GM12872 (cell line): ENCODE data around the gene NNT.

Experiments used
- TF ChIP-seq, protein P1 (sequence below): IDR thresholded peaks from 3 replicates; pipeline ENCODE4 v1.5.1; 2011; ENCODE audit warnings: low read depth, mild to moderate bottlenecking, low read length, moderate library complexity; ENCODE audit not compliant: insufficient read depth

NNT gene

DNA sequence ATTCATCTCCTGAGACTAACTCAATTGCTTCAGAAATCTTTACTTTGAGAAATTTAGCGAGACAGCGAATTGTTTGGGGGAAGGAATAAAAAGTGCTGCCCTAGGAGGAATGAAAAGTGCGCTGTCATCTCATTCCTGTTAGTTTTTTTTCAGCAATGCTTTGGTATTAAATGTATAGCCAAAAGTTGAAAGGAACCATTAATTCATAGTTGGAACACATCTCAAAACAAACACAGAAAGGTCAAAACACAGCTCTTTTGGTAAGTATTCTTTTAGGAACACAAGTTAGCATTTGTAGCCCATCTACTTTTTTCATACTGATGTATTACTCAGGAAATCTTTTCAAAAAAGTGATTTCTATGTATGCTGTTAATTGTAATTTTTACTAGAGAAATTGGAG lies 109.1 kb downstream of the NNT start:
- TF ChIP-seq, protein P1, sequence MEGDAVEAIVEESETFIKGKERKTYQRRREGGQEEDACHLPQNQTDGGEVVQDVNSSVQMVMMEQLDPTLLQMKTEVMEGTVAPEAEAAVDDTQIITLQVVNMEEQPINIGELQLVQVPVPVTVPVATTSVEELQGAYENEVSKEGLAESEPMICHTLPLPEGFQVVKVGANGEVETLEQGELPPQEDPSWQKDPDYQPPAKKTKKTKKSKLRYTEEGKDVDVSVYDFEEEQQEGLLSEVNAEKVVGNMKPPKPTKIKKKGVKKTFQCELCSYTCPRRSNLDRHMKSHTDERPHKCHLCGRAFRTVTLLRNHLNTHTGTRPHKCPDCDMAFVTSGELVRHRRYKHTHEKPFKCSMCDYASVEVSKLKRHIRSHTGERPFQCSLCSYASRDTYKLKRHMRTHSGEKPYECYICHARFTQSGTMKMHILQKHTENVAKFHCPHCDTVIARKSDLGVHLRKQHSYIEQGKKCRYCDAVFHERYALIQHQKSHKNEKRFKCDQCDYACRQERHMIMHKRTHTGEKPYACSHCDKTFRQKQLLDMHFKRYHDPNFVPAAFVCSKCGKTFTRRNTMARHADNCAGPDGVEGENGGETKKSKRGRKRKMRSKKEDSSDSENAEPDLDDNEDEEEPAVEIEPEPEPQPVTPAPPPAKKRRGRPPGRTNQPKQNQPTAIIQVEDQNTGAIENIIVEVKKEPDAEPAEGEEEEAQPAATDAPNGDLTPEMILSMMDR: no peak

DNA sequence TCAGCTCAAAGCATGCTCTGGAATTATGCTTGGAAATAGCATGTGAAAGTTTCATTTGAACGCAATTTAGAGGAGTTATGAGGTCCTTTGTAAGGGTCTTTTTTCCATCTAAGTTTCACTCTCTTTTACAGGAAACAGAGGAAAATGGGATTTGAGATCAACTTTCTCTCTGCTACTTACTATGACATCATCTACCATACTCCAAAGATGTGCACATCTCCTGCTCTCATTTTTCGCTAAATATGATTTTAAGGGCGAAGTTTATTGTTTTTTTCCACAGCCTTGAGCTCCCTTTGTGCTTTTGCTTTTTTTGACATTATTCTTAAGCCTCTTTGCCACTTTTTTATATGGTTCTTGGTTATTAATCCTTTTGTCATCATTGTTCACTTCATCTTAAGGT lies 125.6 kb downstream of the NNT start:
- TF ChIP-seq, protein P1: no peak

DNA sequence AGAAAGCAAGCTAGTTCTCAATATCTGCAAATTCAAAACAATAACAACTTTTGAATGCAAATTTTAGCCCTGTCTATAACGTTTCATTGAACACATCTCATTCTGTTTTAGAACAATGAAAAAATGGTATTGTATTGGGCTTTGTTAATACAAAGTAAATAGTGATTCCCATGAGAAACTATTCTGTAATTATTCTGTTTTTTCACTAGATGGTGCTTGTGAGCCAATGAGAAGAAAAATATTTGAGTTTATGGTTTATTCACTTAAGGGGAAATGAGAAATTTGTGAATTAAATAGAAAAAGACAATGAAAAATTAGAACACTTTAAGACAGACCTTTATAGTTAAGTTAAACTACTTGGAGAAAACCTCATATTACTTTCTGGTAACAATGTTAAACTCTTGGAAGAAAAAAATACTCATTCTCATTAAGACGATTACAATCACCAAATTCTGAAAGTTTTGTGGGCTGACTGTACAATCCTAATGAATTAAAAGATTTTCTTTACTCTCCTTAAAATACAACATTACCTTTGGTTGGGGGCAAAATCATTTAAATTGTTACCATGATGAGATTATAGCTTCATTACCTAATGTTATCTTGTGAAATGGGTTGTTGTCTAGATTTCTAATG lies 127.0 kb downstream of the NNT start:
- TF ChIP-seq, protein P1: peak; percentile 30; the same call in 2 of the 3 replicates

DNA sequence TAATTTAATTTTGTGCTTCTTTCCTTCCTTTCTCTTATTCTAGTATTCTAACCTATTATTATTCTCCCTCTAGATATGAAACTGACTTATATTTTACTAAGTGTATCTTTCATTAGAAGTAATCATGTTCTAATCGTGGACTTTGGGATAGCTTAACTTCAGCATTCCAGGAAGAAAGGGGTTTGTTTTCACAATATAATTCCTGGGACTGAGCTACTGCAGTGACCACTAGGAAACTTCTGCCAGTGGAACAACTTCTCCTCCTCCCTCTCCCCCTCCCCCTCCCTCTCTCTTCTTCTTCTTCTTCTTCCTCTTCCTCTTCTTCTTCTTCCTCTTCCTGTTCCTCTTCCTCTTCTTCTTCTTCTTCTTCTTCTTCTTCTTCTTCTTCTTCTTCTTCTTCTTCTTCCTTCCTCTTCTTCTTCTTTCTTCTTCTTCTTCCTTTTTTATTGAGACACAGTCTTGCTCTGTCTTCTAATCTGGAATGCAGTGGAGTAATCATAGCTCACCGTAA lies 127.9 kb downstream of the NNT start:
- TF ChIP-seq, protein P1: no peak

DNA sequence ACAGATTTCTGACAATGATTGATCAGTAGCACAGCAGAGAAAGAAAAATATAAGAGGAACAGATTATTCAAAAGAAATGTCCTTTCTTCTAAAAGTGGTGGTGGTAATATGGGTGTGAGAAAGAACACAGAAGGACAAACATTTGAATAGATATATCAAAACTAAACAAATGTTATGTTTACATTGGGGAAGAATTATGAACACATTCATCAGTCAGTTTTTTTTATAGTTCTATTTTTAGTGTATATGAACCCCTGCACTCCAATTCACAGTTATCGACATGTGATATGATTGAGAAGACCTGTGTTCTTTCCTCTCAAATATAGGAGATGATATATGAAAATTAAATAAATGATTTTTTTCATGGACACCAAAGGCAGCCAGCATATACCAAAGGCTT lies 128.6 kb downstream of the NNT start:
- TF ChIP-seq, protein P1: no peak

DNA sequence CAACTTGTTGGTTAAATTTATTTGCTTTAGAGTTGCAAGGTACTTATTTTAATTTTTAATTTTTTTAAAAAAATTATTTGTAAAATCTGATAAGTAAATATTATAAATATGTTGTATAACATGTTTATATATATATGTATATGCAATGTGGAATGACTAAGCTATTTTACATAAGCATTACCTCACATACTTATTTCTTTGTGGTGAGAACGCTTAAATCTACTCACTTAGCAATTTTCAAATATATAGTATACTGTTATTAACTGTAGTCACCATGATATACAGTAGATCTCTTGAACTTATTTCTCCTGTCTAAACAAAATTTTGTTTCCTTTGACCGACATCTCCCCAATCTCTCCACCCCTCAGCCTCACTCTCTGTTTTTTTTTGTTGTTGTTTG lies 147.8 kb downstream of the NNT start:
- TF ChIP-seq, protein P1: no peak

DNA sequence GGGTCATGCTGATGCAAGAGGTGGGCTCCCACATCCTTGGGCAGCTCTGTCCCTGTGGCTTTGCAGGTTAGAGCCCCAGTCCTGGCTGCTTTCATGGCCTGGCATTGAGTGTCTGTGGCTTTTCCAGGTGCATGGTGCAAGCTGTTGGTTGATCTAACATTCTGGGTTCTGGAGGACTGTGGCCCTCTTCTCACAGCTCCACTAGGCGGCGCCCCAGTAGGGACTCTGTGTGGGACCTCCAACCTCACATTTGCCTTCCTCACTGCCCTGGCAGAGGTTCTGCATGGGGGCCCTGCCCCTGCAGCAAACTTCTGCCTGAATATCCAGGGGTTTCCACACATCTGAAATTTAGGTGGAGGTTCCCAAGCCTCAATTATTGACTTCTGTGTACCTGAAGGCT lies 150.1 kb downstream of the NNT start:
- TF ChIP-seq, protein P1: peak; percentile 40
